HG03108 (cell line): ENCODE measurements around the gene EEF1B2.

Experiments
- ATAC-seq: cut with Tn5 transposase; IDR thresholded peaks from one replicate; pipeline ENCODE4 v1.9.1; 2021; ENCODE audit warnings: moderate library complexity; ENCODE audit not compliant: unreplicated experiment

The EEF1B2 gene

GRCh38 chr2:206211657-206212255 is 52.1 kb downstream of the EEF1B2 start:
- no peak for ATAC-seq
